RWPE1 (cell line): Measurements from ENCODE around the gene ANKRD31.

Experiments used
- CTCF ChIA-PET: fragments of 350-600 bp; sonication (Branson Sonifier 250); formaldehyde crosslinking; extraction: SDS; loops from one replicate; lab custom pipeline; 2021; lab: Yijun Ruan, JAX
- POLR2A ChIA-PET: fragments of 400-600 bp; formaldehyde crosslinking; extraction: SDS; loops from one replicate; lab custom pipeline; 2020; ENCODE audit warnings: antibody characterized with exemption; ENCODE audit not compliant: low non-redundant PET; lab: Yijun Ruan, JAX
- DNase-seq: peaks from one replicate; pipeline ENCODE4 v3.0.0; 2012; ENCODE audit warnings: low spot score
- H3K27ac ChIP-seq: fragments of 450-650 bp; 2 replicates; pipeline ENCODE4 v1.5.1; 2017
- CTCF ChIP-seq: fragments of 450-650 bp; conservative IDR thresholded peaks from 2 replicates; pipeline ENCODE4 v1.5.1; 2017; ENCODE audit warnings: low read depth, mild to moderate bottlenecking

The ANKRD31 gene

GRCh38 chr5:75053304-75054133, 183.2 kb downstream of the ANKRD31 start:
- peak; percentile 47 for TF ChIP-seq CTCF
- ChIA-PET CTCF (interaction anchor here (0.6 to 1.5 kb wide), 8 partner anchors 12 to 780 kb away, joined by 3 to 8 read pairs (median 3); no protein-coding TSS in a partner anchor), POLR2A (interaction anchor here (0.6 to 1.0 kb wide), 2 partner anchors 178 to 183 kb away, joined by 3 read pairs; partner anchors contain the start of gene ANKRD31)
- DNase-seq, result peak; percentile 72
- H3K27ac ChIP-seq, result peak overlapping the region; percentile 87

- ChIA-PET CTCF (interaction anchor here (0.7 to 1.5 kb wide), 6 partner anchors 11 to 268 kb away, joined by 3 to 8 read pairs (median 4); no protein-coding TSS in a partner anchor), POLR2A (interaction anchor here (1.0 kb wide), 1 partner anchor 184 kb away, joined by 3 read pairs; the partner anchor contains the start of gene ANKRD31)
- no peak for DNase-seq
- no peak for TF ChIP-seq CTCF
- H3K27ac ChIP-seq, result peak overlapping the region; percentile 87
Observed at GRCh38 chr5:75053054-75053303, 183.7 kb downstream of the ANKRD31 start.

DNA sequence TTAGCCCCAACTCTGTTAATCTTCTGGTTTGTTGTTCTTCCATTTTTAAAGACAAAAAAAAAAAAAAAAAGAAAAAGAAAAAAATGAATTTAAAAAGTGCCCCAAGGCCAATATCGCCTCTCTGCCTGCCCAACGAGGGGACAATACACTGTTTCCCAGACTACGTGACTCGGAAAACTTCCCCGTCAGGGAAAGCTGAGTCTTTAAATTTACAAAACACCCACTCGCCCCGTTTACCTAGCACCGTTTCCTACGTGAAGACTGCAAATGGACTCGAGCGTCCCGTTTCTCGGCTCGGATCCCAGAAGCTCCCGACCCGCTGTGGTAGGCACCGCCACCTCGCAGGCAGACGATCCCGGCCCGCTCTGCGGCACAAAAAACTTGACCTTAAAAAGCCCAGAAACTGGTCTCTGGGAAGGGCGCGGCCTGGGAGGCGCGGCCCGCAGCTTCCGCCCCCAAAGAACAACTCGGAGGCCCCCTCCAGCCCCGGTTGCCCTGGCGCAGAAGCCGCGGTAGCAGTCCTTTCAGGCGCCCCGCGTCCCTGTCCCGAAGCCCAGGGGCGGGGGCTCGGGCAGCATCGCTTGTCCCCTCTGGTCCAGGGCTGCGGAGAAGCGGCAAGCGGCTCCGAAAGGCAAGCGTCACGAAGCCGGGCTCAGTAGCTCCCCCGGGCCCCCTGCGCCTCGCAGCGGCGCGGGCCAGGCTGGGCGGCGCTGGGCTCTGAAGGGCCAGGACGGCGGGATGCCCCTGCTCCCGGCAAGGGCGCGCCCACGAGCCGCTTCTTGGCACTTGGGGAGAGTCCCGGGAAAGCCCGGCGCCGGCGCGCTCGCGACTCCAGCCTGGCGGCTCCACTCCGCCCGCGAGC, 184.3 kb downstream of the ANKRD31 start, which contains the start of gene GCNT4:
Gene GCNT4, minus strand, starts transcription at position 367 of the 862 bp plus-strand sequence. CDS start 22,521 bp downstream, outside the sequence.
- no peak for TF ChIP-seq CTCF
- CTCF ChIA-PET, result interaction anchor here (0.6 to 1.4 kb wide), 5 partner anchors 88 to 302 kb away, joined by 3 to 11 read pairs (median 4); no protein-coding TSS in a partner anchor
- peak within 1 kb of the TSS; percentile 87 for H3K27ac ChIP-seq
- POLR2A ChIA-PET, result no interaction called here
- DNase-seq, result peak; percentile 54

GRCh38 chr5:75051217-75051751, 185.4 kb downstream of the ANKRD31 start:
- CTCF ChIA-PET, result interaction anchor here (0.7 to 1.4 kb wide), 2 partner anchors 126 to 557 kb away, joined by 3 to 11 read pairs; no protein-coding TSS in a partner anchor
- POLR2A ChIA-PET, result no interaction called here
- DNase-seq, result no peak
- H3K27ac ChIP-seq, result no peak overlapping the region
- TF ChIP-seq CTCF, result no peak

- POLR2A ChIA-PET, result no interaction called here
- TF ChIP-seq CTCF, result no peak
- DNase-seq, result no peak
- CTCF ChIA-PET, result interaction anchor here (0.6 to 1.5 kb wide), 10 partner anchors 9 to 198 kb away, joined by 3 to 7 read pairs (median 4); no protein-coding TSS in a partner anchor
- no peak overlapping the region for H3K27ac ChIP-seq
Observed at GRCh38 chr5:75050415-75050814, 186.3 kb downstream of the ANKRD31 start.
